HG03469 (cell line): ENCODE measurements around the gene CASK.
"Not testable (repeated sequence)": the region's sequence is repeated elsewhere in the genome, so short reads cannot be mapped to it uniquely, and the experiment has no call there.

Experiments
- ATAC-seq: cut with Tn5 transposase; IDR thresholded peaks from one replicate; pipeline ENCODE4 v1.9.1; 2021; ENCODE audit warnings: mild to moderate bottlenecking, moderate library complexity, moderate number of reproducible peaks; ENCODE audit not compliant: unreplicated experiment

Gene CASK

GRCh38 chrX:41655631-41656030 lies 267.7 kb downstream of the CASK start:
- no peak for ATAC-seq

DNA sequence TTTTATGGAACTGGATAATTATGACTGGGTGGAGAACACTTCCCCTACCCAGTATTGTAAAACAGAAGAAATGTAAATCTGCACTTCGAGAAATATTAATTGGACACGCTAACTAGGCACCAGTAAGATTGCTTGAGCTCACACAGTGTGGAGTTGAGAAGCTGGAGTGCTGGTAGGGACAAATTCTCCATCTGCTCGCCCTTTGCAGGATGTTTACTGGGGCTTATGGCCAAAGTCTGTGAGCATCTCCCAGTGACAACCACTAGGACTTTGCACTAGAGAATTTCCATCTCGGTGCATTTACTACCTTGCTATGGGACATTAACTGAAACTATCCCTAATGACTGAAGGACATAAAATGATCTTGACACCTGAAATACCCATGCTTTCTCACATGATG lies 268.3 kb downstream of the CASK start:
- no peak for ATAC-seq

GRCh38 chrX:41653125-41653524 lies 270.2 kb downstream of the CASK start:
- no peak for ATAC-seq

GRCh38 chrX:41646201-41646600 lies 277.2 kb downstream of the CASK start:
- not testable (repeated sequence) for ATAC-seq

- ATAC-seq: no peak
Measured at GRCh38 chrX:41634284-41634683, 289.1 kb downstream of the CASK start.

DNA sequence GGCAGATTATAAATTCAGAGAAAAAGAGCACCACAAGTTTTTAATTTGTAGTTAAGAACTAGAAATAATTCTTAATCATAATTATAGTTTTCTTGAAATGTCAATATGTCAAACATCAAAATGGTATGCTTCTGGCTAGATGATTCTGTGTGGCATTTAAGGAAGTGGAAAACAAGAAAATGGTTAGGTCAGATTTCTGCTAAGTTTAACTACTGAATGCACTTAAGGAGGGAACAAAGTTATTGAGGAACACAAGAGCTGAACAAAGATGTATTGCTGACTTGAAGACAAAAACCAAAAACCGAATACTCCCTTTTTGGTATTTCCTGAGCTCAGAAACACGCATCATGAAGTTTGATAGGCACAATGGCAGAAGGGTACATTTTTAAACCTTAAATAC lies 293.3 kb downstream of the CASK start:
- no peak for ATAC-seq

- ATAC-seq: no peak
Measured at GRCh38 chrX:41629539-41629938, 293.8 kb downstream of the CASK start.

- ATAC-seq: no peak
Measured at GRCh38 chrX:41621222-41621723, 302.1 kb downstream of the CASK start.

DNA sequence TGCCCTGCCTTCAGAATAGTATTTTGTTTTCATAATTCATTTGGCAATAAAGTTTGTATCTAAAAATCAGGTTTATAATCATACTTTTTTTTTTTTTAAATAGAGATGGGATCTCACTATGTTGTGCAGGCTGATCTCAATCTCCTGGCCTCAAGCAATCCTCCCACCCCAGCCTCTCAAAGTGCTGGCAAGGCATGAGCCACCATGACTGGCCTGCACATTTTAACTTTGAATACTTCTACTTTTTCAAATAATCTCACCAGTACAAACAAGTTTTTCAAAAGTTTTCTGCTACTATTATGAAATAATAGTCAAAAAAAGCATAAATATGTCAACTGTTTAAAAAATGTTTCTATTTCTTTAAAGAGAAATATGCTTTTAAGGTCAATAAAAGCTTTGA lies 304.1 kb downstream of the CASK start:
- no peak for ATAC-seq

- no peak for ATAC-seq
Measured at GRCh38 chrX:41616935-41617334, 306.4 kb downstream of the CASK start.

DNA sequence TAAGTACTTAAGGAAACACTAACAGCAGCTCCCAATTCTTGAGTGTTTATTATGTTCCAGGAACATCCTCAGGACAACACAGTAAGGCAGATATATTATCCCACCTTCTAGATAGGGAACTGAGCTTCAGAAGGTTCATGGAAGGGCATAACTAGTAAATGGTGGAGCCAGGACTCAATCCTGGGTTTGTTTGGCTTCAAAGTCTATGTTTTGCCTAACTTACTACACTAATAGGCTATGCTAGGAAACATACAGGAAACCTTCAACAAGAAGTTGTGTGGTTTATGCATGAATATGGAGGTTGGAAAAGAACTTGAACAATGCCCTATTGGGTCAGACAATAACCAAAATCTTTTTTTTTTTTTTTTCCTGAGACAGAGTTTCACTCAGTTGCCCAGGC lies 307.1 kb downstream of the CASK start:
- no peak for ATAC-seq

- no peak for ATAC-seq
Measured at GRCh38 chrX:41608244-41608643, 315.1 kb downstream of the CASK start.

GRCh38 chrX:41607264-41607832 lies 316.0 kb downstream of the CASK start:
- ATAC-seq: no peak

DNA sequence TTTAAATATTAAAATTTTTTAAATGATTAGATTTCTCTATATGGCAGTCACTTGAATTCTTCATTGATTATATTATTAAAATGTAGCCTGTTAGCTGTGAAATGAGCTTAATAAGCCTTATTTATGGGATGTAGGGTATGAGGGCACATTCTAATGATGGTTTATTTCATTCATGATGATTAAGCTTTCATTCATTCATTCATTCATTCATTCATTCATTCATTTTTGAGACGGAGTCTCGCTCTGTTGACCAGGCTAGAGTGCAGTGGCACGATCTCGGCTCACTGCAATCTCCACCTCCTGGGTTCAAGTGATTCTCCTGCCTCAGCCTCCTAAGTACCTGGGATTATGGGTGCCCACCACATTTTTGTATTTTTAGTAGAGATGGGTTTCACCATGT lies 317.3 kb downstream of the CASK start:
- not testable (repeated sequence) for ATAC-seq

GRCh38 chrX:41604766-41605543 lies 318.4 kb downstream of the CASK start:
- ATAC-seq: no peak

GRCh38 chrX:41604177-41604576 lies 319.2 kb downstream of the CASK start:
- ATAC-seq: no peak

- ATAC-seq: no peak
Measured at GRCh38 chrX:41603596-41603995, 319.8 kb downstream of the CASK start.

DNA sequence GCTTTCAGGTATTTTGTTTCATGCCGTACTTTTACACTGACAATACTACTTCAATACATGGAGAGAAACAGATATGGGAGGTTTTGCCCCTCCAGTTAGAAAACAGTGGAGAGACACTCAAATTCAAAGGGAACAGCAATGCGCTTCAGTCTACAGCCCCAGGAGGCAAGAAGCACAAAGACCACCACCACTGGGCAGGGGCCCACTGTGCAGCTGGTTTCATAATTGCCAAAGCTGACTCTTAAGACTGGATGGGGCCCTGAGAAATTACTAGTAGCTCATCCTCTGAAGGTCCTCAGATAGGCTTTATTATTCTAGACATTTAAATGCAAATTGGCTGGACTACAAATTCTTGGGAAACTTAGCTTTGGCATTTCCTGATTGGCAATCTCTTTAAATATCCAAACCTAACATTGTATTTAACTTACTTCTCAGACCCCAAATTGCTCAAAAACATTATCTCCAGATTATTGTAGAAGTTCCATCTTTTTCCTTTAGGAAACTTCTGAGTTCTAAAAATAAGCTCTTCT lies 320.5 kb downstream of the CASK start:
- ATAC-seq: no peak

DNA sequence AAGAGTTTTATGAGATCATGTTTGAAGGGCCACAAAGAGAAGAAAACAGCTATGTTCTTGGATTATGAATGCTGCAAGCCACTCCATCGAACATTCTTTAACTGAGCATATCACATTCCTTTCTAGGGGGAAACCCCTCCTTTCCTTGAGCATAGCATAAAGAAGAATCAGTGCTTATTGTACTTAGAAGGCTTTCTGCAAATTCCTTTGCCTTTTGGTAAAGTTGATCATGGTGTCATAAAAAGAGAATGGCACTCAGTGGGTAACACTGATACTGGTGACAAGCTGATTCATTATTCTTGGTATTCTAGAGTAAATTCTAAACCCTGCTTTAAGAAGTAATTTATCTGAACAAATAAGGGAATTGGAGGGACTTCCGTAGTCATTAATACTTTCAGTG lies 323.1 kb downstream of the CASK start:
- no peak for ATAC-seq

- ATAC-seq: no peak
Measured at GRCh38 chrX:41599507-41599906, 323.8 kb downstream of the CASK start.

DNA sequence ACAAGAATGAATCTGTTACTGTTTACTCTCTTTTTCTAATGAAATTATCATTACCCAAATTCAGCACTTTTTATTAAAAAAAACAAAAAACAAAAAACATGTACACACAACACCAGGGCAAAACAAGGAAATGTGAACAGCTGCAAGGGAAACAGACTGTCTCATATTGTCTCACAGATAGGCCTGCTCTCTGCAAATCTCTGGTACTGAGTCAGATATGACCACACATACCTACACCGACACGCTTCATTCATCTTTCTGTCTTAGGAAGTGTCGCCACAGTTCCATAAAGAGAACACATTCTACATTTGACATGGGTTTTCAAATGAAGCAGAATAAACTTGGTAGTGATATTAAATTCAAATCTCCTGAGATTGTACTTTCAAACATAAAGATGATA lies 326.8 kb downstream of the CASK start:
- peak; percentile 86 for ATAC-seq

- no peak for ATAC-seq
Measured at GRCh38 chrX:41594634-41595033, 328.7 kb downstream of the CASK start.
